ENCODE measurements around the gene C3orf18. TPM values are rescaled to one million over a fixed set of nuclear protein-coding genes. Genes with fewer than 3 reads are reported as not detected.

C3orf18 gene
- total and polyA plus RNA-seq, 10 of the 15 experiments (the other 5 are each of a cell fraction or from before 2014, with no cell fraction given): 0.06 to 3.2 (median 0.66) TPM

GRCh38 chr3:50509715-50510114 lies 57.8 kb downstream of the C3orf18 start:
- Histone ChIP-seq H3K4me3 (no peak overlapping the region), H3K79me2 (ENCODE audit: control insufficient read depth, insufficient read depth, low read length) (no peaks in the 10 kb centered on the region), H4K20me1 (ENCODE audit: control insufficient read depth, insufficient read depth) (no peaks in the 10 kb centered on the region), H3K4me2 (ENCODE audit: control insufficient read depth, insufficient read depth) (no peak overlapping the region), H3K9me3 (replicated peaks; ENCODE audit: control insufficient read depth, insufficient read depth, low read length) (no peaks in the 10 kb centered on the region), H3K36me3 (ENCODE audit: control insufficient read depth in 2 of 2, insufficient read depth in 2 of 2, low read length in 1 of 2) (no peaks in the 10 kb centered on the region), H3K27ac (ENCODE audit: control insufficient read depth, insufficient read depth) (no peak overlapping the region), H3K9ac (ENCODE audit: control insufficient read depth, insufficient read depth, low read length) (no peak overlapping the region), H3K27me3 (replicated peaks in 1 of 2; ENCODE audit: control insufficient read depth in 2 of 2, insufficient read depth in 2 of 2, low read length in 1 of 2) (peaks cover 0 to 10% of the 10 kb centered on the region in 2 experiments; a peak in 2 of 4 replicates), H2AFZ (ENCODE audit: control insufficient read depth, low read depth, low read length) (no peak overlapping the region), H3K4me1 (ENCODE audit: control insufficient read depth, insufficient read depth, low read length) (no peaks in the 10 kb centered on the region)
- DNase-seq (ENCODE audit: low read depth, low spot score): no peak
- in situ Hi-C loops (cut with MboI): no loop called here
- CTCF ChIA-PET: interaction anchor here (1.1 kb wide), 1 partner anchor 33 kb away, joined by 3 read pairs; no protein-coding TSS in a partner anchor
- POLR2A ChIA-PET: no interaction called here
- ATAC-seq: no peak
- 18% methylated on average over 5 of the region's 5 CpGs for WGBS (ENCODE audit: insufficient coverage, insufficient replicate concordance, low lambda C conversion rate, missing lambda C conversion rate)
- RAD21 ChIA-PET (ENCODE audit: unreplicated experiment): no interaction called here
- FAIRE-seq: no peak
- TF ChIP-seq GABPA (IDR thresholded peaks at IDR 0.05; ENCODE audit: low read depth) (no peak), SUZ12 (IDR thresholded peaks at IDR 0.05; ENCODE audit: unreplicated experiment) (no peak), YY1 (IDR thresholded peaks at IDR 0.05; ENCODE audit: low read depth, low read length) (no peak), RELB (IDR thresholded peaks at IDR 0.05; ENCODE audit: low read depth) (no peak), CEBPZ (IDR thresholded peaks at IDR 0.05; ENCODE audit: low read depth, low read length) (no peak), WRNIP1 (IDR thresholded peaks at IDR 0.05; ENCODE audit: borderline replicate concordance, low read depth, low read length) (no peak), TARDBP (IDR thresholded peaks at IDR 0.05; ENCODE audit: borderline replicate concordance) (no peak), MYC (IDR thresholded peaks at IDR 0.05; ENCODE audit: insufficient read depth, insufficient read length, insufficient replicate concordance, low read length, severe bottlenecking) (no peak), RELA (IDR thresholded peaks at IDR 0.05; ENCODE audit: borderline replicate concordance, partially characterized antibody) (no peak), SRF (IDR thresholded peaks at IDR 0.05; ENCODE audit: low read depth in 2 of 2, low read length in 2 of 2) (no peak), ZBTB40 (IDR thresholded peaks at IDR 0.05; ENCODE audit: borderline replicate concordance) (no peak), BACH1 (IDR thresholded peaks at IDR 0.05; ENCODE audit: borderline replicate concordance) (no peak), BCL11A (IDR thresholded peaks at IDR 0.05; ENCODE audit: low read depth, low read length) (no peak), TCF7 (IDR thresholded peaks at IDR 0.05; ENCODE audit: borderline replicate concordance) (no peak)
- intact Hi-C loops (cut with micrococcal nuclease; ENCODE audit: unreplicated experiment): no loop called here
- no TSS peak for BruUV-seq (replicated peaks)
- SMC1A ChIA-PET (ENCODE audit: uncharacterized antibody, unreplicated experiment): no interaction called here
